ENCODE data around the gene EIF3K.

DNA sequence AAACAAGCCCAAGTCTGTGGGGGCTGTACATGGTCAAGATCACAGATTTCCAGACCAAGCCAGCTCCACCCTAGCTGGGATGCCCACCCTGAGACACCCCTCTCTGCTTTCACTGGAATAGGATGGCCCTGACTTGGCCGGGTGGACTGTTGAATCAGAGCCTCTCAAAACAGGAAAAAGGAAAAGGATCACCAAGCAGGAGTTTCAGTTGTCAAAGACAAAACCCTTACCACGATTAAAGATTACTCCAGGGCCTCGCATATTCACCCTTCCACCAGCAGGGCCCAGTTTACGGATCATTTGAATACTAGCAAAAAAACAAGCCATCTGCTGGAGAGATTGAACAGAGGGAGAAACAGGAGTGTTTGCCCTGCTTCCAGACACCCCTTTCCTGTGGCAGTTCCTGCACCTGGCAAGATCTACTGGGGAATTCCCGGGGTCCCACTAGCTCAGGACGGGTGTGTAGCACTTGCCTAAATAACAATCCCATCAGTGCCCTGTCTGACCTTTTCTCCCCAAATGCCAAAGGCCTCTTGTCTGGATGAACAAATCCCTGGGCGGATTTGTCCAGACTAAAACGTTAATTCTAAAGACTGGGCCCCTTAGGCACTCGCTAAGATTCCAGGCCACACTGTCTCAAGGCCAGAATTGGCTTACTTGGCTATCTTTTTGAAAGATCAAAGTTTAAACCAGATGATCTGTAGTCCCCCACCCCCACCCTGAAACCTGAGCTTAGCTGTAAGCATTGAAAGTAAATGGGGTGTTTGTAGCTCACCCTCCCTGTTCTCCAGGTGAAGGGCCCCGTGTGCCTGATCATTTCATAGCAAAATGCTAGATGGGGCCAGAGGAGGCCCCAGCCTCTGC lies 66.9 kb downstream of the EIF3K start:
- TF ChIP-seq, protein P1, sequence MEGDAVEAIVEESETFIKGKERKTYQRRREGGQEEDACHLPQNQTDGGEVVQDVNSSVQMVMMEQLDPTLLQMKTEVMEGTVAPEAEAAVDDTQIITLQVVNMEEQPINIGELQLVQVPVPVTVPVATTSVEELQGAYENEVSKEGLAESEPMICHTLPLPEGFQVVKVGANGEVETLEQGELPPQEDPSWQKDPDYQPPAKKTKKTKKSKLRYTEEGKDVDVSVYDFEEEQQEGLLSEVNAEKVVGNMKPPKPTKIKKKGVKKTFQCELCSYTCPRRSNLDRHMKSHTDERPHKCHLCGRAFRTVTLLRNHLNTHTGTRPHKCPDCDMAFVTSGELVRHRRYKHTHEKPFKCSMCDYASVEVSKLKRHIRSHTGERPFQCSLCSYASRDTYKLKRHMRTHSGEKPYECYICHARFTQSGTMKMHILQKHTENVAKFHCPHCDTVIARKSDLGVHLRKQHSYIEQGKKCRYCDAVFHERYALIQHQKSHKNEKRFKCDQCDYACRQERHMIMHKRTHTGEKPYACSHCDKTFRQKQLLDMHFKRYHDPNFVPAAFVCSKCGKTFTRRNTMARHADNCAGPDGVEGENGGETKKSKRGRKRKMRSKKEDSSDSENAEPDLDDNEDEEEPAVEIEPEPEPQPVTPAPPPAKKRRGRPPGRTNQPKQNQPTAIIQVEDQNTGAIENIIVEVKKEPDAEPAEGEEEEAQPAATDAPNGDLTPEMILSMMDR (conservative IDR thresholded peaks at IDR 0.05 in 1 of 2, IDR thresholded peaks at IDR 0.05 in 1 of 2; ENCODE audit: extremely low read depth in 1 of 2, insufficient read depth in 1 of 2, low read depth in 1 of 2, low read length in 2 of 2): peak; percentile 52 to 56
- no peak for TF ChIP-seq EZH2 (IDR thresholded peaks at IDR 0.05; ENCODE audit: borderline replicate concordance, low read length)

All from mammary epithelial cell (primary cell).